Adrenal gland (tissue), 5 donors: ENCODE measurements around the gene GNL3L.

ENCODE experiments used
- POLR2A ChIP-seq, 2 donors: fragments of 450-650 bp; IDR thresholded peaks; one replicate each; pipeline ENCODE4 v1.6.1; 2017; ENCODE audit warnings: antibody characterized with exemption in 2 of 2, mild to moderate bottlenecking in 2 of 2, moderate library complexity in 1 of 2
- TF ChIP-seq, protein P1 (sequence below), 6 experiments: fragments of 450-650 bp in 4 of 6; fragments of 200-600 bp in 2 of 6; sonication (generic) in 1 of 6; IDR thresholded peaks; 1 replicate in 5 of 6; 2 replicates in 1 of 6; pipeline versions ENCODE4 v1.5.1 to v1.8.0; 2016 to 2021; ENCODE audit warnings: antibody characterized with exemption in 6 of 6, mild to moderate bottlenecking in 2 of 6, moderate library complexity in 1 of 6
- donor health status: DM: no; HTN: no; CAD: no.

DNA sequence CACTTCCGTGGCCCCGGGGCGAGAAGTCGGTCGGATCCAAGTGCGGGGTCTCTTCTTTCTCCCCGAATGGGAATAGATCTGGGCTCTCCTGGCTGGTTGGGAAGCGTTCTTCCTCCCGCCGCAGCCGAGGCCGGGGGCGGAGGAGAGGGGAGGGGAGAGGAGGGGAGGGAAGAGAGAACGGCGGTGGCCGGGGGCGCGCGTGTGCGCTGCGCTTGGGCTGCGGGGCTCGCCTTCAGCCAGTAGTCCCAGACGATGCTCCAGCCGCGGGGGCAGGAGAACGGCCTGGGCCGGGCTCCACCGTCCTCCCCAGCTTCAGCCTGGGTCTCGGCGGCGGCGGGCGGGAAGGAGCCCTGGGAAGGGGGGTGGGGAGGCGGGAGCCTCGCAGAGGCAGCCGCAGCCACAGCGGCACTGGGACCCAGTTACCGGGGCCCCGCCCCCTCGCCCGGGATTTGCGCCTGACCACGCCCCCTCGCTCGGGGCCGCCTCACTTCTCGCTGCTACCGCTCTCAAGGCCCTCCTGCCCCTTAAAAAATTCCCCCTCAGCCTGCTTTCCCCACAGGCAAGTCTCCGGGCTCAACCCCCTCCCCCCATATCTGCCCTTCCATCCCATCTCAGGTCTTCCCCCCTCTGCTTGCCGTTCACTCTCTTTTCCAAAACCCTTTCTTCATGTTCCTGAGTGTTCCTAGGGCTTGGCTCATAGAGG, 34.1 kb upstream of the GNL3L start, which contains the start of gene FGD1:
- TF ChIP-seq, protein P1, sequence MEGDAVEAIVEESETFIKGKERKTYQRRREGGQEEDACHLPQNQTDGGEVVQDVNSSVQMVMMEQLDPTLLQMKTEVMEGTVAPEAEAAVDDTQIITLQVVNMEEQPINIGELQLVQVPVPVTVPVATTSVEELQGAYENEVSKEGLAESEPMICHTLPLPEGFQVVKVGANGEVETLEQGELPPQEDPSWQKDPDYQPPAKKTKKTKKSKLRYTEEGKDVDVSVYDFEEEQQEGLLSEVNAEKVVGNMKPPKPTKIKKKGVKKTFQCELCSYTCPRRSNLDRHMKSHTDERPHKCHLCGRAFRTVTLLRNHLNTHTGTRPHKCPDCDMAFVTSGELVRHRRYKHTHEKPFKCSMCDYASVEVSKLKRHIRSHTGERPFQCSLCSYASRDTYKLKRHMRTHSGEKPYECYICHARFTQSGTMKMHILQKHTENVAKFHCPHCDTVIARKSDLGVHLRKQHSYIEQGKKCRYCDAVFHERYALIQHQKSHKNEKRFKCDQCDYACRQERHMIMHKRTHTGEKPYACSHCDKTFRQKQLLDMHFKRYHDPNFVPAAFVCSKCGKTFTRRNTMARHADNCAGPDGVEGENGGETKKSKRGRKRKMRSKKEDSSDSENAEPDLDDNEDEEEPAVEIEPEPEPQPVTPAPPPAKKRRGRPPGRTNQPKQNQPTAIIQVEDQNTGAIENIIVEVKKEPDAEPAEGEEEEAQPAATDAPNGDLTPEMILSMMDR (IDR thresholded peaks at IDR 0.05) = no peak
- TF ChIP-seq POLR2A (IDR thresholded peaks at IDR 0.05) = peak in 1 of 2 donors; percentile 8
